GM23338 (cell line): ENCODE results near the gene TGM2.

ENCODE experiments used
- CREB1 ChIP-seq: fragments of 250-450 bp; sonication (Bioruptor Pico); IDR thresholded peaks from 2 replicates; pipeline ENCODE4 v1.5.0; 2020; ENCODE audit warnings: low read depth, mild to moderate bottlenecking, moderate library complexity
- EZH2 ChIP-seq: fragments of 200-600 bp; sonication (generic); IDR thresholded peaks from one replicate; pipeline ENCODE4 v1.8.0; 2017; ENCODE audit warnings: antibody characterized with exemption, mild to moderate bottlenecking, low read depth; ENCODE audit not compliant: unreplicated experiment
- EZH2phosphoT487 ChIP-seq: fragments of 200-600 bp; sonication (generic); IDR thresholded peaks from one replicate; pipeline ENCODE4 v1.8.1; 2018; ENCODE audit warnings: antibody characterized with exemption; ENCODE audit not compliant: unreplicated experiment
- POLR2AphosphoS5 ChIP-seq: IDR thresholded peaks from 2 replicates; pipeline ENCODE4 v1.6.1; 2016; ENCODE audit warnings: antibody characterized with exemption, low read depth
- ZNF331 ChIP-seq: fragments of 250-450 bp; sonication (Bioruptor Pico); IDR thresholded peaks from 2 replicates; pipeline ENCODE4 v1.5.0; 2020; ENCODE audit warnings: low read depth, mild to moderate bottlenecking, moderate library complexity
- TF ChIP-seq, protein P1 (sequence below), 2 experiments: fragments of 200-600 bp in 1 of 2; sonication (generic) in 1 of 2; conservative IDR thresholded peaks; 2 replicates each; pipeline versions ENCODE4 v1.5.1 to v1.6.1; 2016 to 2017; ENCODE audit warnings: antibody characterized with exemption in 2 of 2, low read depth in 2 of 2, mild to moderate bottlenecking in 2 of 2, moderate library complexity in 1 of 2
- TF ChIP-seq, protein P2 (sequence below): IDR thresholded peaks from 2 replicates; pipeline ENCODE4 v1.6.1; 2016; ENCODE audit warnings: antibody characterized with exemption
- TF ChIP-seq, protein P3 (sequence below): IDR thresholded peaks from one replicate; pipeline ENCODE4 v1.6.1; 2018; ENCODE audit warnings: antibody characterized with exemption; ENCODE audit not compliant: unreplicated experiment
- TF ChIP-seq, protein P4 (sequence below): fragments of 250-450 bp; sonication (Bioruptor Pico); IDR thresholded peaks from 2 replicates; pipeline ENCODE4 v1.5.0; 2020; ENCODE audit warnings: mild to moderate bottlenecking, moderate library complexity

DNA sequence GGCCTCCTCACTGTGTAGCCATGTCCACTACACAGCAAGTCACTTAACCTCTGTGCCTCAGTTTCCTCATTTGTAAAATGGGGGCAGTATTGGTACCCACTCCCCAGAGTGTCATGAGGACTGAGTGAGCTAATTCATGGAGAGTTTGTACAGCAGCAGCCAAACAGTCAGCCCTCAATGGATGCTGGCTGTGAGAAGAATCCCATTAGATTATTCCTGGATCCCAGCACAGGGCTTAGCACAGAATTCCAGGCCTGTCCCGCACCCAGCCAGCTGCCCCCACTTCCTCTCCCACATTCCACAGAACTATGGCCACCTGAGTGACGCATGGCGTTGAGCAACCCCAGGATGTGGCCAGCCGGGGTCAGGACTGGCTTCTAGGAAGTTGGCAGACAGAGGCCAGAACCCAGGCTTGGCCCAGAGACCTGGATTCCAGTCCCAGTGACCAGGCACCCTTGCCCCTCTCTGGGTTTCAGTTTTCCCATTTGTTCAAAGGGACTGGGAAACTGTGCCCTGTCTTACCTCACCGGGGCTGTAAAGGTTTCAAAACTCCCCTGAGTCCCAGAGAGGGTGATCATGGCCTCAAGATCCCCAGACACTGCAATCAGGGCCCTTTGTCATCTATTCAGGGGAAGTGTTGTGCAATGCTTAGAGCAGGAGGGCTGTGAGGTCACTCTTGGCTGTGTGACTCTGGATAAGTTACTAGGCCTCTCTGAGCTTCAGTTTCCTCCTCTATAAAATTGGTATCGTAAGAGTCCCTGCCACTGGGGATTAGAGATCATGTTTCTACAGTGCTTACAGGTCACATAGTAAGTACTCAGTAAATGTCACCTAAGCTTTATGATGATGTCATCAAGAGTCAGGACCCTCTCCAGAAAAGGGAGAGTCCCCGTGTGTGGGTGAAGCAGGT is 3.0 kb upstream of the TGM2 start:
- TF ChIP-seq POLR2AphosphoS5, result no peak
- TF ChIP-seq, protein P1, sequence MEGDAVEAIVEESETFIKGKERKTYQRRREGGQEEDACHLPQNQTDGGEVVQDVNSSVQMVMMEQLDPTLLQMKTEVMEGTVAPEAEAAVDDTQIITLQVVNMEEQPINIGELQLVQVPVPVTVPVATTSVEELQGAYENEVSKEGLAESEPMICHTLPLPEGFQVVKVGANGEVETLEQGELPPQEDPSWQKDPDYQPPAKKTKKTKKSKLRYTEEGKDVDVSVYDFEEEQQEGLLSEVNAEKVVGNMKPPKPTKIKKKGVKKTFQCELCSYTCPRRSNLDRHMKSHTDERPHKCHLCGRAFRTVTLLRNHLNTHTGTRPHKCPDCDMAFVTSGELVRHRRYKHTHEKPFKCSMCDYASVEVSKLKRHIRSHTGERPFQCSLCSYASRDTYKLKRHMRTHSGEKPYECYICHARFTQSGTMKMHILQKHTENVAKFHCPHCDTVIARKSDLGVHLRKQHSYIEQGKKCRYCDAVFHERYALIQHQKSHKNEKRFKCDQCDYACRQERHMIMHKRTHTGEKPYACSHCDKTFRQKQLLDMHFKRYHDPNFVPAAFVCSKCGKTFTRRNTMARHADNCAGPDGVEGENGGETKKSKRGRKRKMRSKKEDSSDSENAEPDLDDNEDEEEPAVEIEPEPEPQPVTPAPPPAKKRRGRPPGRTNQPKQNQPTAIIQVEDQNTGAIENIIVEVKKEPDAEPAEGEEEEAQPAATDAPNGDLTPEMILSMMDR (conservative IDR thresholded peaks at IDR 0.05; ENCODE audit: low read depth in 2 of 2), result no peak
- TF ChIP-seq, protein P2, sequence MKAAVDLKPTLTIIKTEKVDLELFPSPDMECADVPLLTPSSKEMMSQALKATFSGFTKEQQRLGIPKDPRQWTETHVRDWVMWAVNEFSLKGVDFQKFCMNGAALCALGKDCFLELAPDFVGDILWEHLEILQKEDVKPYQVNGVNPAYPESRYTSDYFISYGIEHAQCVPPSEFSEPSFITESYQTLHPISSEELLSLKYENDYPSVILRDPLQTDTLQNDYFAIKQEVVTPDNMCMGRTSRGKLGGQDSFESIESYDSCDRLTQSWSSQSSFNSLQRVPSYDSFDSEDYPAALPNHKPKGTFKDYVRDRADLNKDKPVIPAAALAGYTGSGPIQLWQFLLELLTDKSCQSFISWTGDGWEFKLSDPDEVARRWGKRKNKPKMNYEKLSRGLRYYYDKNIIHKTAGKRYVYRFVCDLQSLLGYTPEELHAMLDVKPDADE, result no peak
- TF ChIP-seq, protein P3, sequence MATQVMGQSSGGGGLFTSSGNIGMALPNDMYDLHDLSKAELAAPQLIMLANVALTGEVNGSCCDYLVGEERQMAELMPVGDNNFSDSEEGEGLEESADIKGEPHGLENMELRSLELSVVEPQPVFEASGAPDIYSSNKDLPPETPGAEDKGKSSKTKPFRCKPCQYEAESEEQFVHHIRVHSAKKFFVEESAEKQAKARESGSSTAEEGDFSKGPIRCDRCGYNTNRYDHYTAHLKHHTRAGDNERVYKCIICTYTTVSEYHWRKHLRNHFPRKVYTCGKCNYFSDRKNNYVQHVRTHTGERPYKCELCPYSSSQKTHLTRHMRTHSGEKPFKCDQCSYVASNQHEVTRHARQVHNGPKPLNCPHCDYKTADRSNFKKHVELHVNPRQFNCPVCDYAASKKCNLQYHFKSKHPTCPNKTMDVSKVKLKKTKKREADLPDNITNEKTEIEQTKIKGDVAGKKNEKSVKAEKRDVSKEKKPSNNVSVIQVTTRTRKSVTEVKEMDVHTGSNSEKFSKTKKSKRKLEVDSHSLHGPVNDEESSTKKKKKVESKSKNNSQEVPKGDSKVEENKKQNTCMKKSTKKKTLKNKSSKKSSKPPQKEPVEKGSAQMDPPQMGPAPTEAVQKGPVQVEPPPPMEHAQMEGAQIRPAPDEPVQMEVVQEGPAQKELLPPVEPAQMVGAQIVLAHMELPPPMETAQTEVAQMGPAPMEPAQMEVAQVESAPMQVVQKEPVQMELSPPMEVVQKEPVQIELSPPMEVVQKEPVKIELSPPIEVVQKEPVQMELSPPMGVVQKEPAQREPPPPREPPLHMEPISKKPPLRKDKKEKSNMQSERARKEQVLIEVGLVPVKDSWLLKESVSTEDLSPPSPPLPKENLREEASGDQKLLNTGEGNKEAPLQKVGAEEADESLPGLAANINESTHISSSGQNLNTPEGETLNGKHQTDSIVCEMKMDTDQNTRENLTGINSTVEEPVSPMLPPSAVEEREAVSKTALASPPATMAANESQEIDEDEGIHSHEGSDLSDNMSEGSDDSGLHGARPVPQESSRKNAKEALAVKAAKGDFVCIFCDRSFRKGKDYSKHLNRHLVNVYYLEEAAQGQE, result no peak
- TF ChIP-seq EZH2phosphoT487, result no peak
- no peak for TF ChIP-seq CREB1 (CRISPR knock-in tag)
- TF ChIP-seq EZH2, result no peak
- TF ChIP-seq ZNF331 (CRISPR knock-in tag), result no peak
- TF ChIP-seq, protein P4, sequence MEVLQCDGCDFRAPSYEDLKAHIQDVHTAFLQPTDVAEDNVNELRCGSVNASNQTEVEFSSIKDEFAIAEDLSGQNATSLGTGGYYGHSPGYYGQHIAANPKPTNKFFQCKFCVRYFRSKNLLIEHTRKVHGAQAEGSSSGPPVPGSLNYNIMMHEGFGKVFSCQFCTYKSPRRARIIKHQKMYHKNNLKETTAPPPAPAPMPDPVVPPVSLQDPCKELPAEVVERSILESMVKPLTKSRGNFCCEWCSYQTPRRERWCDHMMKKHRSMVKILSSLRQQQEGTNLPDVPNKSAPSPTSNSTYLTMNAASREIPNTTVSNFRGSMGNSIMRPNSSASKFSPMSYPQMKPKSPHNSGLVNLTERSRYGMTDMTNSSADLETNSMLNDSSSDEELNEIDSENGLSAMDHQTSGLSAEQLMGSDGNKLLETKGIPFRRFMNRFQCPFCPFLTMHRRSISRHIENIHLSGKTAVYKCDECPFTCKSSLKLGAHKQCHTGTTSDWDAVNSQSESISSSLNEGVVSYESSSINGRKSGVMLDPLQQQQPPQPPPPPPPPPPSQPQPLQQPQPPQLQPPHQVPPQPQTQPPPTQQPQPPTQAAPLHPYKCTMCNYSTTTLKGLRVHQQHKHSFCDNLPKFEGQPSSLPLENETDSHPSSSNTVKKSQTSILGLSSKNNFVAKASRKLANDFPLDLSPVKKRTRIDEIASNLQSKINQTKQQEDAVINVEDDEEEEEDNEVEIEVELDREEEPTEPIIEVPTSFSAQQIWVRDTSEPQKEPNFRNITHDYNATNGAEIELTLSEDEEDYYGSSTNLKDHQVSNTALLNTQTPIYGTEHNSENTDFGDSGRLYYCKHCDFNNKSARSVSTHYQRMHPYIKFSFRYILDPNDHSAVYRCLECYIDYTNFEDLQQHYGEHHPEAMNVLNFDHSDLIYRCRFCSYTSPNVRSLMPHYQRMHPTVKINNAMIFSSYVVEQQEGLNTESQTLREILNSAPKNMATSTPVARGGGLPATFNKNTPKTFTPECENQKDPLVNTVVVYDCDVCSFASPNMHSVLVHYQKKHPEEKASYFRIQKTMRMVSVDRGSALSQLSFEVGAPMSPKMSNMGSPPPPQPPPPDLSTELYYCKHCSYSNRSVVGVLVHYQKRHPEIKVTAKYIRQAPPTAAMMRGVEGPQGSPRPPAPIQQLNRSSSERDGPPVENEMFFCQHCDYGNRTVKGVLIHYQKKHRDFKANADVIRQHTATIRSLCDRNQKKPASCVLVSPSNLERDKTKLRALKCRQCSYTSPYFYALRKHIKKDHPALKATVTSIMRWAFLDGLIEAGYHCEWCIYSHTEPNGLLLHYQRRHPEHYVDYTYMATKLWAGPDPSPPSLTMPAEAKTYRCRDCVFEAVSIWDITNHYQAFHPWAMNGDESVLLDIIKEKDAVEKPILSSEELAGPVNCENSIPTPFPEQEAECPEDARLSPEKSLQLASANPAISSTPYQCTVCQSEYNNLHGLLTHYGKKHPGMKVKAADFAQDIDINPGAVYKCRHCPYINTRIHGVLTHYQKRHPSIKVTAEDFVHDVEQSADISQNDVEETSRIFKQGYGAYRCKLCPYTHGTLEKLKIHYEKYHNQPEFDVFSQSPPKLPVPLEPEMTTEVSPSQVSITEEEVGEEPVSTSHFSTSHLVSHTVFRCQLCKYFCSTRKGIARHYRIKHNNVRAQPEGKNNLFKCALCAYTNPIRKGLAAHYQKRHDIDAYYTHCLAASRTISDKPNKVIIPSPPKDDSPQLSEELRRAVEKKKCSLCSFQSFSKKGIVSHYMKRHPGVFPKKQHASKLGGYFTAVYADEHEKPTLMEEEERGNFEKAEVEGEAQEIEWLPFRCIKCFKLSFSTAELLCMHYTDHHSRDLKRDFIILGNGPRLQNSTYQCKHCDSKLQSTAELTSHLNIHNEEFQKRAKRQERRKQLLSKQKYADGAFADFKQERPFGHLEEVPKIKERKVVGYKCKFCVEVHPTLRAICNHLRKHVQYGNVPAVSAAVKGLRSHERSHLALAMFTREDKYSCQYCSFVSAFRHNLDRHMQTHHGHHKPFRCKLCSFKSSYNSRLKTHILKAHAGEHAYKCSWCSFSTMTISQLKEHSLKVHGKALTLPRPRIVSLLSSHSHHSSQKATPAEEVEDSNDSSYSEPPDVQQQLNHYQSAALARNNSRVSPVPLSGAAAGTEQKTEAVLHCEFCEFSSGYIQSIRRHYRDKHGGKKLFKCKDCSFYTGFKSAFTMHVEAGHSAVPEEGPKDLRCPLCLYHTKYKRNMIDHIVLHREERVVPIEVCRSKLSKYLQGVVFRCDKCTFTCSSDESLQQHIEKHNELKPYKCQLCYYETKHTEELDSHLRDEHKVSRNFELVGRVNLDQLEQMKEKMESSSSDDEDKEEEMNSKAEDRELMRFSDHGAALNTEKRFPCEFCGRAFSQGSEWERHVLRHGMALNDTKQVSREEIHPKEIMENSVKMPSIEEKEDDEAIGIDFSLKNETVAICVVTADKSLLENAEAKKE (CRISPR knock-in tag), result no peak
